NCI-H1417 (cell line): ENCODE results near the gene ABL2.
"Not testable (repeated sequence)": the region's sequence is repeated elsewhere in the genome, so short reads cannot be mapped to it uniquely, and the experiment has no call there.

Experiments
- DNase-seq, 3 experiments: peaks; one replicate each; lab custom pipeline; 2025; lab: John Stamatoyannopoulos, UW

Gene ABL2

GRCh38 chr1:179213317-179213716 lies 16.2 kb downstream of the ABL2 start:
- not testable (repeated sequence) for DNase-seq

DNA sequence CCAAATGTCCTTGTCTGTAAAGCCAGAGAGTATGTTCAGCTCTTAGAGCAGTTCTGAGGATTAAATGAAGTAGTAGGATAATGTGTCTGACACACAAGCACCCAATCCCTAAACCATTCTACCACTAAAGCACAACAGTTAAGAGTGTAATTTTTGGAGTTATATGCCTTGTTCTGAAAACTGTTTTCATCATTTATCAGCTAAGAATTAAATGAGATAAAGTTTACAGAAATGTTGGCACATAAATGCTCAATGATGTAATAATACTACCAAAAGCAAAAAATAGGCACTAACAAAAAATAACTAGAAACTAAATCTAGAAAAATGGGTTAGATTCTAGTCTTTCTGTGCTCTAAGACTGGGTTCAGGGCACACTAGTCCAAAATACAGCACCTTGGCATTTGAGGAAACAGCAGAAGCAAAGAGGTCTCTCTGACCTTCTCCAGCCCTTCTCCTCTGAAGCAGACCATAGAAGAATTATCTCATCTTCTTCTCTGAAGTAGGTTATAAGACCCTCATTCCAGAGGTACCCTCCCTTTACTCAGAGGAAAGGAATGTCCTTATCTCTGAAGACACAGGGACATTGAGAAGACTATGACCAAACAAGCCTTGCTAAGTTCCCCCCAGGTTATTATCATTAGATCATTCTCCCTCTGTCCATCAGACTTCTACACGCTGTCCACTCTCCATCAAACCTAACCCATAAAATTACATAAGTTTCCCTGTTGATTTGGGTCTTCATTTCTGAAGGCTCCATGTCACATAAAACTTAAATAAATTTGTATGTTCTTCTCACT lies 20.6 kb downstream of the ABL2 start:
- DNase-seq: no peak

DNA sequence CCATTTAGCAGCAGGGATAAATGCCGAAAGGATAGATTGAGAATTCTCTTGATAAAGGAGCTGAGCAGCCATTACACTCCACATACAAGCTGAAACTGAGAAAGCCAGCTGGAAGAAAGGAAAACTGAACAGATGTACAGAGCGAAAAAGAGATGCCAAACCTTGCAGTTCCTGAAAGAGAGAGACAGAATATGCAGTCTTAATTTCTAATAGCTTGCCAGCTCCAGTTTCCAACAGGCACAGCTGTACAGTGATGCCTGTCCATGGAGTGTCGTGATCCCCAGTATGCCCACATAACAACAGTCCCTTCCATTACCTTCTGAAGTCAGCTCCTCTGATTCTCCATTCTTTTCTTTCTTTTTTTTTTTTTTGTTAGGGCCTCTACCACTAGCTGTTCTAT lies 22.7 kb downstream of the ABL2 start:
- DNase-seq: no peak

- DNase-seq: no peak
Observed at GRCh38 chr1:179205284-179205683, 24.2 kb downstream of the ABL2 start.

GRCh38 chr1:179202161-179202560 lies 27.3 kb downstream of the ABL2 start:
- no peak for DNase-seq

DNA sequence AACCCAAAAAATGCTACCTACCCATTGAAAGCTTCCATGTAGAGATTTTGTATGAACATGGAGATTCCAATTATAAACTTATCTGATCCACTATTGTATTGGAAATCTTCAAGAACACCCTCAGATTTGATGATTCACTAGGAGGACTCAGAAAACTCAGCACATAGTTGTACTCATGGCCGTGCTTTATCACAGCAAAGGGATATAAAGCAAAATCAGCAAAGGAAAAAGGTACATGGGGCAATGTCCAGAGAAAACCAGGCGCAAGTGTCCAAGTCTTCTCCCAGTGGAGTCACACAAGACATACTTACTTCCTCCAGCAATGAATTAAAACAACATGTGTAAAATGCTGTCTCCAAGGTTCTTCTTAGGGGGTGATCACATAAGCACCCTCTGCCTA lies 28.9 kb downstream of the ABL2 start:
- no peak for DNase-seq

- DNase-seq: no peak
Observed at GRCh38 chr1:179197690-179198297, 31.7 kb downstream of the ABL2 start.

DNA sequence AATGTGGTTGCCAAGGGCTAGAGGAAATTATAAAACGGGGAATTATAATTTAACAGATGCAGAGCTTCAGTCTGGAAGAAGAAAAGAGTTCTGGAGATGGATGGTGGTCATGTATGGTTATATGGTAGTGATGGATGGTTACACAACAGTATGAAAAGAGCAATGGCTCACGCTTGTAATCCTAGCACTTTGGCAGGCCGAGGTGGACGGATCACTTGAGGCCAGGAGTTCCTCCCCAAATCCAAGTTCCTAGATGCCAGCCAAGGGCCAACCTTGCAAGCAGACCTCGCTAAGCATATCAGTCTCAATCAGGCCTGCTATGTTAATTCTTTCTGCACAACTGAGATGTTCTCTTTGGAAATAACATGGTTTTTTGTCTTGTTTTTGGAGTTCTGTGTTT lies 33.6 kb downstream of the ABL2 start:
- DNase-seq: not testable (repeated sequence)

- DNase-seq: no peak
Observed at GRCh38 chr1:179195376-179195775, 34.1 kb downstream of the ABL2 start.

- DNase-seq: no peak
Observed at GRCh38 chr1:179194068-179194537, 35.4 kb downstream of the ABL2 start.

- DNase-seq: no peak
Observed at GRCh38 chr1:179190861-179191260, 38.6 kb downstream of the ABL2 start.

GRCh38 chr1:179187735-179188471 lies 41.6 kb downstream of the ABL2 start:
- no peak for DNase-seq

DNA sequence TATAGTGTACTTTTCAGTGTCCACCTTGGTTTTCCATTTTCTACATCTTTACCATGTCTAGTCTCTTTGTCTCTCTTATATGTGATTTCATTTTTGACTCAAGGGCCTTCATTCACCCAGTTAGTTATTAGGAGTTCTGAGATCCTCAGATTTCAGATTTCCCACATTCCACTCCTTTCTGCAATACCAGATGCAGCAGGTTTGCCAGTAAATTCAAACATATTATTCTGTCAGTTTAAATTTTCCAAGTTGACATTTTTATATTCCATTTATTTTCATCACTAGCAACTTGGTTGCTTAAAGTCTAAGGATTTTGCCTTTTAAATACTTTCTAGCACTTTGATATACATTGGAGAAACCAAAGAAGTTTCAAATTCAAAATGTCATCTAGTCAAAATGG lies 42.4 kb downstream of the ABL2 start:
- DNase-seq: no peak

DNA sequence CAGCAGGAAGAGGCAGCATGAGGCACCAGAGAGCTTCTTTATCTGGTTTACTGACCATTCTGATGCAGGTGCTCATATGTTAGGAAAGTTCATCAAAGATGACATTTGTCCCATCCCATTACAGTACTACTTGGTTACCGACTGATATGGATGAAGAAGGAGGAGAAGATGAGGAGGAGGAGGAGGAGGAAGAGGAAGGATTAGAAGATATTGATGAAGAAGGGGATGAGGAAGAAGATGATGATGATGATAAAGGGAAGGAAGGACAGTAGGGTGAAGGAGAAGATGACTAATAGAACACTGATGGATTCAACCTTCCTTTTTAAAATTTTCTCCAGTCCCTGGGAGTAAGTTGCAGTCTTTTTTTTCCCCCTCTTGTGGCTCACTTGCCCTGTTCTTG lies 45.1 kb downstream of the ABL2 start:
- DNase-seq: no peak

DNA sequence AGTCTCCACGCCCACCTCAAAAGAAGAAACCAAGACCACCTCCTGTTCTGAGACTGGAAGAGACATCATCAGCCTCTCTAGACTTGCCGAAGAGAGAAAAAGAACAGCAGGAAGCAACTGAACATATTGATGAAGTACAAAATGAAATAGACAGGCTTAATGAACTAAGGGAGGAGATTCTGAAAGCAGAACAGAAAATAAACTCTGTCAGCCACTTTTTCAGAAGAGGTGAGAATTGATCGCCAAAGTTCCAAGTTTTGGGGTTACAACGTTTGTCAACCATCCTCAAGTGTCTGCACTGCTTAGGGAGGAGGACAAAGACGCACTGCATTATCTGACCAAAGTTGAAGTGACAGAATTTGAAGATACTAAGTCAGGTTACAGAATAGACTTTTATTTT lies 45.6 kb downstream of the ABL2 start:
- no peak for DNase-seq

- DNase-seq: no peak
Observed at GRCh38 chr1:179178950-179179349, 50.5 kb downstream of the ABL2 start.

- no peak for DNase-seq
Observed at GRCh38 chr1:179178183-179178582, 51.3 kb downstream of the ABL2 start.

DNA sequence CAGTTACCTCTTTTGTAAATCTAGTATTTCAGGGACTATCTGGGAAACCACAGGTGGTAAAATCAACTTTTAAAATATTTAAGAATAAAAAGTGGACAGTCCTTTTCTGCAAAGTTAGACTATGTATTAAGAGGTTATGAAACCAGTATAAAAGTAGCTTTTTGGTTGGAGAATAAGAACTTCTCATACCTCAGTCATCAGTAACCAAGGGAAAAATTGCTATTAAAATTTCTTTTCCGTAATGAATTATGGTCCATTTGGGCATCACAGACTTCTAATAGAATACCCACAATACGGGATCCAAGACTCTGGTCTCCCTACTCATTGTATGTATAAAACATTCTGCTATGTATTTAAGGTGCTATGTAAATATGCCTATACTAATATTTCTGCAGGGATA lies 51.9 kb downstream of the ABL2 start:
- no peak for DNase-seq

DNA sequence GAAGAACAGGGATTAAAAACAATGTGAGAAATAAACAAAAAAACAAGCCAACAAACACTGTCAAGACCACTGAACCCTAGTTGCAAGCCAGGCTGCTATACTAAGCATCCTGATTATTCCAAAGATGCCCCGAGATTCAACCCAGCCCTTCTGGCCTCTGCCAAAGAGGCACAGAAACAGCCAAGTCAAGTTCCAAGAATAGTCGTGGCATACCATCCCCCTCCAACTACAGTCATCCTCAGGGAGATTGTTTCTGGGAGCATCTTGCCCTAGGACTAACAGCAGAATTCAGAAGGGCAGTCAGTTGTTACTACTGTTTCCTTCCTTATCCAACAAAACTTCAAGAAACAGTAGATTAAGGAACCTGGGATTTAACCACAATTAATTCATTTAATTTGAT lies 52.3 kb downstream of the ABL2 start:
- DNase-seq: no peak

- no peak for DNase-seq
Observed at GRCh38 chr1:179175011-179175841, 54.3 kb downstream of the ABL2 start.

DNA sequence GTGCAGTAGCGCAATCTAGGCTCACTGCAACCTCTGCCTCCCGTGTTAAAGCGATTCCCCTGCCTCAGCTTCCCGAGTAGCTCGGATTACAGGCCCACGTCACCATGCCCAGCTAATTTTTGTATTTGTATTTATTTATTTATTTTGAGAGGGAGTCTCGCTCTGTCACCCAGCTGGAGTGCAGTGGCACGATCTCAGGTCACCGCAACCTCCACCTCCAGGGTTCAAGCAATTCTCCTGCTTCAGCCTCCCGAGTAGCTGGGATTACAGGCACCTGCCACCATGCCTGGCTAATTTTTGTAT lies 59.1 kb downstream of the ABL2 start:
- DNase-seq: not testable (repeated sequence)
